Activated naive CD4-positive, alpha-beta T cell treated with anti-CD3 and anti-CD28 coated beads, Interleukin-2, amount 10 ng/mL, durations not matched to agents 7 days and 5 days (primary cell): ENCODE results near the gene CD300A.

Experiments
- CTCF ChIA-PET: fragments of 350-600 bp; sonication (Branson Sonifier 250); formaldehyde crosslinking; loops from one replicate; lab custom pipeline; 2021; ENCODE audit warnings: antibody characterized with exemption; lab: Charles Lee
- DNase-seq: peaks from one replicate; pipeline ENCODE4 v3.0.0-alpha.2; 2020
- H3K27ac Mint-ChIP-seq: one replicate; pipeline ENCODE4 v1.8.0; 2021; ENCODE audit warnings: mild to moderate bottlenecking, moderate library complexity, mixed read lengths
- H3K27me3 Mint-ChIP-seq: one replicate; pipeline ENCODE4 v1.8.0; 2021; ENCODE audit warnings: mild to moderate bottlenecking, mixed read lengths
- H3K36me3 Mint-ChIP-seq: one replicate; pipeline ENCODE4 v1.8.0; 2021; ENCODE audit warnings: mixed read lengths
- H3K4me1 Mint-ChIP-seq: one replicate; pipeline ENCODE4 v1.8.0; 2021; ENCODE audit warnings: mixed read lengths
- H3K4me3 Mint-ChIP-seq: one replicate; pipeline ENCODE4 v1.8.0; 2021; ENCODE audit warnings: mild to moderate bottlenecking, moderate library complexity, mixed read lengths
- H3K9me3 Mint-ChIP-seq: one replicate; pipeline ENCODE4 v1.8.0; 2021; ENCODE audit warnings: mixed read lengths

The CD300A gene

GRCh38 chr17:74466111-74466827, at the start of gene CD300A:
TSS of gene CD300A (plus strand) at chr17:74466634. CDS start at chr17:74466704, 70 bp downstream.
- peaks cover 16% of the 10 kb centered on the region for H3K36me3 Mint-ChIP-seq
- peak within 1 kb of the TSS; percentile 89 for H3K27ac Mint-ChIP-seq
- H3K9me3 Mint-ChIP-seq: no peaks in the 10 kb centered on the region
- H3K27me3 Mint-ChIP-seq: peaks cover 19% of the 10 kb centered on the region
- no peak within 1 kb of the TSS for H3K4me3 Mint-ChIP-seq
- DNase-seq: peak; percentile 46
- peaks cover 30% of the 10 kb centered on the region for H3K4me1 Mint-ChIP-seq
- CTCF ChIA-PET: interaction anchor here (1.0 kb wide), 1 partner anchor 99 kb away, joined by 3 read pairs; no protein-coding TSS in a partner anchor

GRCh38 chr17:74417178-74418045, 49.0 kb upstream of the CD300A start:
- DNase-seq: no peak
- no peaks in the 10 kb centered on the region for H3K4me1 Mint-ChIP-seq
- no peaks in the 10 kb centered on the region for H3K9me3 Mint-ChIP-seq
- H3K36me3 Mint-ChIP-seq: no peaks in the 10 kb centered on the region
- no peak overlapping the region for H3K4me3 Mint-ChIP-seq
- CTCF ChIA-PET: interaction anchor here (0.9 to 1.2 kb wide), 2 partner anchors 39 to 56 kb away, joined by 3 read pairs; partner anchors contain the start of gene BTBD17
- H3K27ac Mint-ChIP-seq: no peak overlapping the region
- peaks cover 29% of the 10 kb centered on the region for H3K27me3 Mint-ChIP-seq

- CTCF ChIA-PET: no interaction called here
- peaks cover 30% of the 10 kb centered on the region for H3K27me3 Mint-ChIP-seq
- no peak overlapping the region for H3K27ac Mint-ChIP-seq
These were observed 46.5 kb upstream of the CD300A start for GRCh38 chr17:74419928-74420411.

GRCh38 chr17:74424117-74424516, 42.3 kb upstream of the CD300A start:
- no peaks in the 10 kb centered on the region for H3K36me3 Mint-ChIP-seq
- no peaks in the 10 kb centered on the region for H3K9me3 Mint-ChIP-seq
- H3K4me3 Mint-ChIP-seq: no peak overlapping the region
- no peak for DNase-seq
- CTCF ChIA-PET: interaction anchor here (0.6 to 1.3 kb wide), 3 partner anchors 14 to 121 kb away, joined by 3 read pairs; no protein-coding TSS in a partner anchor
- no peaks in the 10 kb centered on the region for H3K4me1 Mint-ChIP-seq
- peaks cover 53% of the 10 kb centered on the region for H3K27me3 Mint-ChIP-seq
- no peak overlapping the region for H3K27ac Mint-ChIP-seq

More at GRCh38 chr17:74419928-74420411, 46.5 kb upstream of the CD300A start:
- DNase-seq: no peak
- Mint-ChIP-seq H3K4me1 (no peaks in the 10 kb centered on the region), H3K4me3 (no peak overlapping the region), H3K36me3 (no peaks in the 10 kb centered on the region), H3K9me3 (no peaks in the 10 kb centered on the region)

GRCh38 chr17:74424657-74425056, 41.8 kb upstream of the CD300A start:
- Mint-ChIP-seq H3K4me3 (no peak overlapping the region), H3K9me3 (no peaks in the 10 kb centered on the region), H3K27me3 (peaks cover 55% of the 10 kb centered on the region), H3K36me3 (no peaks in the 10 kb centered on the region), H3K4me1 (no peaks in the 10 kb centered on the region), H3K27ac (no peak overlapping the region)
- no peak for DNase-seq
- CTCF ChIA-PET: interaction anchor here (1.2 kb wide), 1 partner anchor 13 kb away, joined by 3 read pairs; no protein-coding TSS in a partner anchor

GRCh38 chr17:74426551-74427047, 39.8 kb upstream of the CD300A start:
- Mint-ChIP-seq H3K27me3 (peaks cover 74% of the 10 kb centered on the region), H3K9me3 (no peaks in the 10 kb centered on the region), H3K36me3 (no peaks in the 10 kb centered on the region), H3K4me3 (no peak overlapping the region), H3K4me1 (peaks cover 12% of the 10 kb centered on the region), H3K27ac (no peak overlapping the region)
- CTCF ChIA-PET: no interaction called here
- DNase-seq: no peak

- Mint-ChIP-seq H3K27ac (no peak overlapping the region), H3K4me1 (peaks cover 15% of the 10 kb centered on the region), H3K27me3 (peaks cover 79% of the 10 kb centered on the region), H3K36me3 (no peaks in the 10 kb centered on the region), H3K4me3 (no peak overlapping the region), H3K9me3 (no peaks in the 10 kb centered on the region)
- DNase-seq: no peak
- CTCF ChIA-PET: no interaction called here
These were observed 39.2 kb upstream of the CD300A start for GRCh38 chr17:74427048-74427762.

GRCh38 chr17:74427763-74428153, 38.7 kb upstream of the CD300A start:
- peaks cover 15% of the 10 kb centered on the region for H3K4me1 Mint-ChIP-seq
- no peak overlapping the region for H3K4me3 Mint-ChIP-seq
- no peak for DNase-seq
- no peaks in the 10 kb centered on the region for H3K9me3 Mint-ChIP-seq
- CTCF ChIA-PET: no interaction called here
- no peak overlapping the region for H3K27ac Mint-ChIP-seq
- H3K36me3 Mint-ChIP-seq: no peaks in the 10 kb centered on the region
- H3K27me3 Mint-ChIP-seq: peaks cover 78% of the 10 kb centered on the region

- DNase-seq: no peak
- Mint-ChIP-seq H3K27me3 (peaks cover 91% of the 10 kb centered on the region), H3K36me3 (no peaks in the 10 kb centered on the region), H3K27ac (no peak overlapping the region), H3K9me3 (no peaks in the 10 kb centered on the region), H3K4me3 (no peak overlapping the region), H3K4me1 (peaks cover 15% of the 10 kb centered on the region)
- CTCF ChIA-PET: interaction anchor here (0.5 to 0.7 kb wide), 2 partner anchors 25 to 358 kb away, joined by 3 read pairs; no protein-coding TSS in a partner anchor
These were observed 36.6 kb upstream of the CD300A start for GRCh38 chr17:74429604-74430384.

GRCh38 chr17:74430385-74430705, 36.1 kb upstream of the CD300A start:
- Mint-ChIP-seq H3K36me3 (no peaks in the 10 kb centered on the region), H3K27ac (no peak overlapping the region), H3K4me1 (peaks cover 15% of the 10 kb centered on the region), H3K9me3 (no peaks in the 10 kb centered on the region), H3K4me3 (no peak overlapping the region), H3K27me3 (peaks cover 93% of the 10 kb centered on the region)
- no peak for DNase-seq
- CTCF ChIA-PET: interaction anchor here (0.7 kb wide), 1 partner anchor 24 kb away, joined by 3 read pairs; no protein-coding TSS in a partner anchor

GRCh38 chr17:74430706-74431567, 35.5 kb upstream of the CD300A start:
- Mint-ChIP-seq H3K4me1 (peaks cover 15% of the 10 kb centered on the region), H3K27me3 (peaks cover 99% of the 10 kb centered on the region), H3K9me3 (no peaks in the 10 kb centered on the region), H3K4me3 (peak overlapping the region; percentile 38), H3K27ac (no peak overlapping the region), H3K36me3 (no peaks in the 10 kb centered on the region)
- peak; percentile 28 for DNase-seq
- CTCF ChIA-PET: no interaction called here

- Mint-ChIP-seq H3K9me3 (no peaks in the 10 kb centered on the region), H3K4me3 (peak within 1 kb of the TSS; percentile 21), H3K4me1 (peaks cover 15% of the 10 kb centered on the region), H3K27ac (no peak within 1 kb of the TSS), H3K27me3 (peaks cover 99% of the 10 kb centered on the region), H3K36me3 (no peaks in the 10 kb centered on the region)
- CTCF ChIA-PET: no interaction called here
- peak; percentile 74 for DNase-seq
These were observed 34.6 kb upstream of the CD300A start, which contains the start of gene GPRC5C for GRCh38 chr17:74431568-74432423. TSS of gene GPRC5C (plus strand) at chr17:74432088. CDS start at chr17:74439777, 7,689 bp downstream.
